Activated CD8-positive, alpha-beta memory T cell treated with anti-CD3 and anti-CD28 coated beads for 24 hours (primary cell): ENCODE measurements around the gene TRIM31.

Experiments
- DNase-seq: peaks from one replicate; pipeline ENCODE4 v3.0.0-alpha.2; 2020

The TRIM31 gene

DNA sequence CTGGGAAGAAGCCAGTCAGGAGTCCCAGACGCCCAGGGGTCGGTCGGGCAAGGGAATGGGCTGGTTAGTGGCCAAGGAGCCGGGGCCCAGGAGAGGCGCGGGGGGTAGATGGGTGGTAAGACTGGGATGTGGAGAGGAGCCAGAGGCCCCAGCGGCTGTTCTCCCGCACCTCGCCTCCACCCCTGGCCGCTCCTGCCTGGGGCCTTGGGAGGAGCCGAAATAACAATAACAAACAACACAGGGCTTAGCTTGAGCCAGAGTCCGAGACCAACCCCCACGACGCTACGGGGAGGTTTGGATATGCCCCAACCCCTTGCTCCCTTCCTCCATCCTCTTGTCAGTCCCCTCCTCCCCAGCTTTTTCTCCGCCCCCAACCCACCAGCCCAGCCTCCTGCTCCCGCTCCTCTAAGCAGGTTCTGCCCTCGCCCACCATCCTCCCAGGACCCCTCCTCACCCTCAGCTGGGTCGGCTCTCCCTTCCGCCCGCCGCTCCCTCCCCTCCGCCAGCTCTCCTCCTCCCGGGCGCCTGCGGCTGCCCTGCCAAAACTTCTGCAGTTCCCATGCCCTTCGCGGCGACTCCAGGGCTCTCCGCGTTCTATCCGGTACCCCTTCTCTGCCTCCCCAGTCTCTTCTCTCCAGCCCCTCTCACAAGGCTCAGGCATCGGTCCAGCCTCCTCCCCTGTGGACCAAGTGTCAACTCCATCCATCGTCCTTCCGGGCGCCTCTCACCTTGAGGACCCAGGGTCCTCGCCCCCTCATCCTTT, 38.4 kb downstream of the TRIM31 start:
- DNase-seq, result no peak

DNA sequence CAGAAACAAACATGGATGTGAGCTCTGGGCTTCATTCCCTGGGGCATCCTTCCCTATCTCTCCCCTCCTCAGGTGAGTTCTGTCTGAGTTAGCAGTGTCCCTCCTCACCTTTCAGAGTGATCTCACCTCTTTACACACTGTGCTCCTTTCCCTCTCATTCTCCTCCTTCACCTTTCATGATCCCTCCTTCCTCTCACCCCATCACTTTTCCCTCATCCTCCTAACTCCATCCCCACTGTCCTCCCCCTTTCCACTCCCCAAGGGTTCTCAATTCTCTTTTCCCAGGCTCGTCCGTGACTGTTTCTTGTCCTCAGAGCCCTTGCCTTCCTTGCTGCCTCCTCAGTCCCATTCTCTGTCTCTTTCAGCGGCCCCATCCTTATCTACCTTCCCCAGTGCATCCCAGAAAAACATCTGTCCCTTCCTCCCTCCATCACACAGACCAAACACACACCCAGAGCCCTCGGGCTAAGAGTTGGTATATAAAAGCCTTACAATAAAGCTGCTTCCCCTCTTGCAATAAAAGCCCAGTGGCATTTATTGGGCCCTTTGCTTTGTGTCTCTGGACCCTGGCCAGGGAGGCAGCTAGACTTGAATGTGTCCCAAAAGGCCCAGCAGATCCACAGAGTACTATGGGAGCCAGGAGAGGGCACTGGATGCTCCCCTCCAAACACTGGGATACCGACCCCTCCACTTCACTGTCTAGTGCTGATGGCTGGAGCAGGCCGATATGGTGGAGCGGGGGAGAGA, 39.2 kb downstream of the TRIM31 start:
- DNase-seq, result no peak

DNA sequence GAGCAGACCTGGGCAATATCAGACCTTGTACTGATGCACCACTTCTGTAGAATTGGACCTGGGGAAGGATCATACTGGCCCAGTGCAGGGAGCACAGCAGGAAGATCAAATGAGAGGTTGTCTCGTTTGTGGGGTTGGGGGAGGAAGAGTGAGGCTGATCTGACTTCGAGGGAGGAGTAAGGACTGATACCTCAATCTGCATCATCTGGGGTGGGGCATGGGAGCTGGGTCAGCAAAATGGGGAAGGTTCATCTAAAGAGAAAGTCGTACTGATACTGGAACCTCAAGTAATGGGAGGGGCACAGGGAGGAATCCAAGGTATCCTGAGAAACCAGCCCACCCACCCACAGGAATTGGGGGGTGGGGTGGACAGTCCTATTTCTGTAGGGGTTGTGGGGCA, 41.0 kb downstream of the TRIM31 start:
- DNase-seq, result no peak

DNA sequence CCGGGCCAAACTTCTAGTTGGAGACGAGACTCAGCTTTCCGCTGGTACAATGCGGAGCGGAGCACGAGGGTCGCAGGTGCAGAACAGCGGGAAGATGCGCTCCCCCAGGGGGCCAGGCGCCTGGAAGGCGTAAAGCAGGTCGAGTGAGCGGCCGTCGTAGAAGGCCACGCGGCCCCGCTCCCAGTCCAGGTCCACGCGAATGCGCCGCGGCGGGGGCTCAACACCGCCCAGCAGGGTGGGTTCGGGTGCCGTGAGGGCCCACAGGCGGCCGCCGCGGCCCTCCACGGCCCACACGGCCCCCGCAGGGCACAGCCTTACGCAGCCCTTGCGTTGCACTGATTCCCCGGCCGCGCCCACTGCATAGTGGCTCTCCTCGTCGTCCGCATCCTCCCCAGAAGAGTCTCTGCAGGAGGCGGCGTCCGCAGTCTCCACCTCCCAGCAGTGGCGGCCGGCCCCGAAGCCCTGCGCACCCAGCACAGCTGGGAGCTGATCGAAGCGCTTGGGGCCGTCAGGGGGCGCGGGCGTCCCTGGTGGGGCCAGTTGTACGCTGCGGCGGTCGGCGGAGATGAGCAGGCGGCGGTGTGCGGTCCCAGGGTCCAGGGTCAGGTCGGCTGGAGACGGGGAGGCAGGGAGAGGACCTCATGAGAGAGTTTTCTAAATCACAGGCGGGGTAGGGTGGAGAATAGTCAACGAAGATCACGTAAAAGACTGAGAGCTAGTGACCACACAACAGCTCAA, 41.6 kb downstream of the TRIM31 start:
- no peak for DNase-seq

DNA sequence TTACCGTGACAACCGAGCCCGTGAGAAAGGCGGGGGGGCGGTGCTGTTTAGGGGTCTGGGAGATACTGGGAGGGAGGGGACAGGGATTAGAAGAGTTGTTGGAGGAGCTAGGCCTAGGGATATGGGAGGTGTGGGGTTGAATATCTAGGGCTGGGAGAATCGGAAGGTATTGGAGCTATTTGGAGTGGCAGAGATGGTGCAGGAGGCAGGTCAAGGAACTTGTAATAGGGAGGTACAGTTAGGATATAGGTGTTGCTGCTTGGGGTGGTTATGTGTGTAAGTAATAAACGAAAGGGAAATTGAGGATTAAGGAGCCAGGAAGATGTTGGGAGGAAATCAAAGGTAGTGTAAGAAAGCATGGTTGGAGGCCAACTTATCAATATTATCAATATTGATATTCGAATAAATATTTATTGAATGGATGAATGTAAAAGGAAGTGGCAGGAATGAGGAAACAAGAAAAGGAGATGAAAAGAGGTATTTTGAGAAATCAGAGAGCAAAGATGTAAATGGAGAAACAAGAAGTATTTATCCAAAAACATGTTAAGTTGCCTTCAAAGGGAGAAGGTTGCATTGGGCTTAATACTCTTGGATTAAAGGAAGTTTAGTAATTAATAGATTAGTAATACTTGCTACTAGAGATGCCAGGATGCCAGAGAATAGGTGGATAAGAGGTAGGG, 45.3 kb downstream of the TRIM31 start:
- no peak for DNase-seq

DNA sequence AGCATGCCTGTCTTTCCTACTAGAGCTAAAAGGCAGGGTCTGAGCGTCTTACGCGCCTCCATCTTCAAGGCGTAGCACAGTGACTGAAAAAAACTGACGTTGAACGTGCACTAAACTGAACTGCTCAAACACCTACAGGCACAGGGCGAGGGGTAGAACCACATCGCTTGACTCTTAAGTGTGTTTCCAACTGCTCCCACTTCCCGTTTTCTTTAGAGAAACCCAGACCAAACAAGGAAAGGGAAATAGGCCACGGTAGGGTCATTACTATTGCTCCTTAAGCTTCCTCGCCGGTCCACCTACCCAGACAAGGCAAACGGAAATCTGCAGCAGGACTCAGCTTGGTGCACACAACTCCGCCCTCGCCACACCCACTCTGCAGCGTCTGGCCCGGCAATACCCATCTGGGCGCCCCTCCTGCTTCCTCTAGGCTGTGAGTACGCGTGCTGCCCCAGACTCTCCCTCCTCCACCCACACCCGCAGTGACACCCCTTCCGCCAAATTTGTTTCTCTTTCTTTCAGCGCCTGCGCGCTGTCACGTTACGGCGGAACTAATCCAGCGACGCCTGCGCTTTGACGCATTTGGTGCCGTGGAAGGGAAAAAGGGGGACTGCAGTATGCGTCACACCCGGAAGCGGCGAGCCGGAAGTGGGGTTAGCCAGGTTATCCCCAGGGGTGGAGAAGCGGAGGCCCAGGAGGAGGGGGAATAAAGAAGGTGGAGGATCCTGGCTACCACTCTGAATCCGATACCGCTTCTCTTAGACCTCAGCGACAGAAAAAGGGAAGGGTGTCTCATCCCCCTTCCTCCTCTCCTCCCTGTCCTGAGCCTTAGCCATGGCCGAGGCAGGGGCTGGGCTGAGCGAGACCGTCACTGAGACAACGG, 46.1 kb downstream of the TRIM31 start, which contains the start of gene PPP1R11:
Gene PPP1R11, plus strand, starts transcription at position 622 of the 883 bp plus-strand sequence. Its CDS starts 213 bp downstream, at position 835.
- DNase-seq, result peak; percentile 98

DNA sequence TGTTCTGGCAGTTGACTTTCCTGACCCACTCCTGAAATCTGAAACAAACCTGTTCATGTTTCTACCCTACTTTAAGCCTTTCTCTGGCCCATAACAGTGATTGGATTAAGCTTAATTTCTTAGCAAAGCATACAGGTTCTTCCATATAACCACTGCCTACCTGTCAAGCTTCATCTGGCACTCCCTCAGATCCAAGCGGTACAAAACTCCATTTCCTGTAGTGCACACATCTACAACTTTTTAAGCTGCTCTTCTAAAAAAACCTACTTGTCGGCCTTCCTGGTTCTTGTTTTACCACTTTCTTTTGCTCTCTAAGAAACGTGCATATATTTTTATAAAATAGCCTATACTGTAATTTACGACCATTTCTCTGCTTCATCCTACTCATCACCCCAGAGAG, 46.8 kb downstream of the TRIM31 start:
- no peak for DNase-seq

DNA sequence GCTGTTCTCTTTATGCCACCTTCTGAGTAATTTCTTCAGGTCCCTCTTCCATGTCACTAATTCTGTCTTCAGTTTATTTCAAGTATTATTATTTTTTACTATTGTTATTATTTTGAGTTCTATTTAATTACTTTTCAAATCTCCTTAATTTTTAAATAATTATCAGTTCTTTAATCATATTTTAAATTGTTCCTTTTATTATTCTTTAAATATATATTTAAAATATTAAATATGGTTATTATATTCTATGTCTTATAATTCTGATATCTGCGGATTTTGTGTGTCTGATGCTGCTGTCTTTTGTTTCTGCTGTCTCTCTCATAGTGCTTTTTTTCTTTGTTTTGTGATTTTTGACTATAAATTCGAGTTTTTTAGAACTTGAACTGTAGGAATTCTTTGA, 49.6 kb downstream of the TRIM31 start:
- no peak for DNase-seq

DNA sequence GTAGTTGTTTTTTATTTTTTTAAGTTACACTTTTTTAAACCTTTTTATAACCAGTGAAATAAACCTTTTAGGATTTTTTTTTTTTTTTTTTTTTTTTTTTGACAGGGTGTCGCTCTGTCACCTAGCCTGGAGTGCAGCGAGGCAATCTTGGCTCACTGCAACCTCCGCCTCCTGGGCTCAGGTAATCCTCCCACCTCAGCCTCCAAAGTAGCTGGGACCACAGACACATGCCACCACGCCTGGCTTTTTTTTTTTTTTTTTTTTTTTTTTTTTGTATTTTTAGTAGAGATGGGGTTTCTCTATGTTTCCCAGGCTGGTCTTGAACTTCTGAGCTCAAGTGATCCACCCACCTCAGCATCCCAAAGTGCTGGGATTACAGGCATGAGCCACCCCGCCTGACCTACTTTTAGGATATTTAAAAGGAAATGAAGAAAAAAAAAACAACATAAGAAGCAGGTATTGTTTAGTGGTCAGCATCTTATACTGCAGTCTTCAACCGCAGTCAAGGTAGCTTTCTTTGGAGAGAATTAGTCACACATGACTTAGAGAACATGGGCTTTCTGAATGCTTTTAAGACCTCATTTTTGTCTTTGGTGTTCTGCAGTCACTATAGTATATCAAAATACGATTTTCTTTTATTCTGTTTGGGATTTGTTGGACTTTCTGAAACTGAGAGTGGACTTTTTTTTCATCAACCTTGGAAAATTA, 50.3 kb downstream of the TRIM31 start:
- DNase-seq, result no peak

DNA sequence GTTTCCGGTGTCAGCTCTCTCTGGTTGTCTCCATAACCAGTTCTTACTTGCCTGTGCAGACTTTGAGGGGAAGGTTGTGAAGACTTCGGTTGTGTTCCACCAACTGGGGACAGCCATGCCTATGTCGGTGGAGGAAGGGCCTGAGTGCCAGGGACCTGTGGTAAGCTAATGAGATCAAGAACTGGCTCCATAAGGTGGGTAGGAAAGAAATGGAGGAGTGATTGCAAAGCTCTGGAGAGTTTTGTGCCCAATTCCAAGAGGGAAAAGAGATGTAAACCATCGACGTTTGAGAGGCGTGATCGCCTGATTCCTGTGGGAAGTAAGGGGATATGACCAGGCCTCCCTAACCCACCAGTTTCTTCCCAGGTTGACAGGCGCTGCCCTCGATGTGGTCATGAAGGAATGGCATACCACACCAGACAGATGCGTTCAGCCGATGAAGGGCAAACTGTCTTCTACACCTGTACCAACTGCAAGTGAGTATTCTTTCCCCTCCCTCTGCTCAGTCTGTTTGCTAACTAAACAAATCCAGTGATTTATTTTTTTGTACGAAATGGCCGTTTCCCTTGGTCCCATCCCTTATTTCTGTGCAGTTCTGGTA, 50.9 kb downstream of the TRIM31 start:
- DNase-seq, result no peak

DNA sequence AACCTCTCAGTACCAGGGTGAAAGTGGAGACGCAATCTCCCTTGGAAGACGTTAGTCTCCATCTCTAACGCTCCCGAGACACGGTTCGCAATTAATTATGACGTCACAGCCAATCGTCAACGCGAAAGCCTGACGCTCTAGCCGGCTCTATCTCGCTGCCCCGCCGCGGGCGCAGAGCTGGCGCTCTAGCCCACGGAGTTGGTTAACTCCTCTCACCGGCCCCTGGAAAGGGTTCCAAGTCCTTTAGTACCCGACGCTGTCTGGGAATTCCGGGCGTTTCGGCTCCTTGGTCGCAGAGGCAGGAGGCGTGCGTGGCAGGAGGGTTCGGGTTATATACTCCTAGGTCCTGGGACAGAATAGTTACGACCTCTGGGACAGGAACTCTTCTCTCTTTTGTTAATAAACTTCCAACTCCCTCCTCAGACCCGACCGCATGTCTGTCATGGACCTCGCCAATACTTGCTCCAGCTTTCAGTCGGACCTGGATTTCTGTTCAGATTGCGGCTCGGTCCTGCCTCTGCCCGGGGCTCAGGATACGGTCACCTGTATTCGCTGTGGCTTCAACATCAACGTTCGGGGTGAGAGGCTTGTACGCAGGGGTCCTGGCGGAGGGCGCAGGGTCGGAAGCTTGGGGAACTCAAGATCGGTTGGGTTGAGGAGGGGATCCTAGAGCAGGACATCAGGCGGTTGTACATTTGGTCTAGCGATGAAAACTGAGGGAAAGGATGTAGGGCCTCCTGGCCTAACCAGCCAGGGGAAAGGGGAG, 51.6 kb downstream of the TRIM31 start, which contains the start of gene POLR1H:
Gene POLR1H, plus strand, starts transcription at position 174 of the 766 bp plus-strand sequence. Its CDS starts 260 bp downstream, at position 434.
- peak; percentile 90 for DNase-seq

DNA sequence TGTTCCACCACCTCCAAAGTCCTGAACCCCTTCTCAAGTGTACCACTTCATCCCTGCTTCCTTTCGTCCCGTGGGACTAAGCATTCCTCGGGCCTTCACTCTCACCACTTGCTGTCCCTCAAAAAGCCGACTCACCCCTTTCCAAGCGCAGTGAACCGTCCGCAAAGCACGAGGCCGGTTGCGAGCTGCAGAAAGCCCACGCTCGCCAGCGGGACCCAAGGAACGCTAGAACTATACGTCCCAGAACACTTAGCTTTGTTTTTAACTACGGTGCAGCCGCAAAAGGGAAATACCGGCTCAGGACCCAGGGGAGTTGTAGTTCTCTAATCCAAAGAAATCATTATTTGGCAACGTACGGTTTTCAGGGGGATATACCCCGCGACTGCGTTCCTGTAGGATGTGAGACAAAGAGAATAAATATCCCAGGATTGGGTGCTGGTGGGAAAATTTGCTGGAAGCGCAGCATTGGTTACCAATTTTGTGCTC, 52.2 kb downstream of the TRIM31 start:
- DNase-seq, result no peak

DNA sequence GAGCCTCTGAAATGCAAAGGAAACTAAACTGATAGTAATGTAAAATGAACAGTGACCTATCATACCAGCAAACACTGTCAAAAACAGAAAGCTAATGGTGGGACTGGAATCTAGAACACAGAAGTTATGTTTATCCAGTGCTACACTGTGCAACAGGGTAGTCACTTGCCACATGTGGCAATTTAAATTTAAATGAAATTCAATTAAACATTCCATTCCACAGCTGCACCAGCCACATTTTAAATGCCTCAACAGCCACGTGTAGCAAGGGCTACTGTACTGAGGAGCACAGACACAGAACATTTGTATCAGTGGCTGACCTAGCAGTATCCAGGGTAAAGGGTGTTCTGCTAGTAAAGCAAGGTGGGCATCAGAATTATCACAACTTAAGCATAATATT, 57.4 kb downstream of the TRIM31 start:
- no peak for DNase-seq

DNA sequence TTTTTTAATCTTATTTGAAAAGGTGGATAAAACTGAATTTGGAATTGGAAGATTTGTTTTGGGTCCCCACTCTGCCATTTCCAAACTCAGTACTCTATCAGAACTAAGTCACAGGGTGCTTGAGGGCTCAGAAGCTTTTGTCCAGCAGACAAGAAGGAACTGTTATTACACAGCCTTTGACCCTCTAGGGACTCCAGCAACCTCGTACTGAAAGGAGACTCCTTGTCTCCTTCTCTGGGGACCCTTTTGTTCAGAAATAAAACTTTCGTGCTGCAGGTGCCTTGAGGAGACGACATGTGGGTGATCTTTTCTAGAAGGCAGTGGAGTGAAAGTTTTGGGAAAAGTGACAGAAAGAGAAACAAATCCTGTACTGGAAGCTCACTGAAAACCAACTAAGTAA, 59.2 kb downstream of the TRIM31 start:
- no peak for DNase-seq
